Panc1 (cell line): ENCODE measurements around the gene MPPE1. TPM values are rescaled to one million over a fixed set of nuclear protein-coding genes. Genes with fewer than 3 reads are reported as not detected.

Experiments
- ATAC-seq: fragments of 200-7000 bp; cut with Tn5 transposase; 2 replicates; pipeline ENCODE4 v1.9.1; 2020; ENCODE audit warnings: mild to moderate bottlenecking, moderate library complexity
- BruUV-seq: library from RNA; stranded (reverse); fragments of 400-500 nt; replicated peaks from 2 replicates; lab custom pipeline; 2021; lab: Mats Ljungman, UMichigan
- CTCF ChIA-PET: fragments of 300-600 bp; sonication (Branson Sonifier 250); formaldehyde crosslinking; loops from one replicate; lab custom pipeline; 2022; ENCODE audit warnings: antibody characterized with exemption; lab: Charles Lee
- POLR2A ChIA-PET: fragments of 300-600 bp; sonication (Branson Sonifier 250); formaldehyde crosslinking; loops from one replicate; lab custom pipeline; 2022; ENCODE audit warnings: antibody characterized with exemption; lab: Charles Lee
- DNase-seq: peaks from one replicate; pipeline ENCODE4 v3.0.0-alpha.2; 2010; ENCODE audit warnings: low read depth, low spot score
- H3K27ac ChIP-seq: 2 replicates; pipeline ENCODE4 v1.5.1; 2011; ENCODE audit warnings: mild to moderate bottlenecking, low read length, inconsistent platforms
- H3K27me3 ChIP-seq: fragments of 200-500 bp; sonication (Bioruptor generic); 2 replicates; pipeline ENCODE4 v1.6.0; 2014; ENCODE audit warnings: low read length, inconsistent platforms; ENCODE audit not compliant: control insufficient read depth, insufficient read depth
- H3K36me3 ChIP-seq: fragments of 200-500 bp; sonication (Bioruptor generic); 2 replicates; pipeline ENCODE4 v1.5.1; 2014; ENCODE audit warnings: inconsistent platforms, mild to moderate bottlenecking, low read length, moderate library complexity; ENCODE audit not compliant: control insufficient read depth, insufficient read depth
- H3K4me1 ChIP-seq: 2 replicates; pipeline ENCODE4 v1.5.1; 2011; ENCODE audit warnings: inconsistent platforms, mild to moderate bottlenecking, low read length, moderate library complexity; ENCODE audit not compliant: control insufficient read depth, insufficient read depth
- H3K4me3 ChIP-seq, 2 experiments: 2 replicates each; pipeline ENCODE4 v1.5.1; 2011 to 2012; ENCODE audit warnings: low read depth in 2 of 2, low read length in 2 of 2, mild to moderate bottlenecking in 2 of 2, inconsistent platforms in 1 of 2, moderate library complexity in 1 of 2
- H3K9me3 ChIP-seq: fragments of 200-500 bp; sonication (Bioruptor generic); 2 replicates; pipeline ENCODE4 v1.5.1; 2014; ENCODE audit warnings: low read depth, mild to moderate bottlenecking, inconsistent platforms, low read length, moderate library complexity; ENCODE audit not compliant: control insufficient read depth, insufficient read depth
- POLR2AphosphoS5 ChIP-seq: IDR thresholded peaks from 2 replicates; pipeline ENCODE4 v1.6.1; 2012; ENCODE audit warnings: mild to moderate bottlenecking, low read depth, low read length, moderate library complexity
- SIN3A ChIP-seq: IDR thresholded peaks from 2 replicates; pipeline ENCODE4 v1.6.1; 2012; ENCODE audit warnings: low read depth, mild to moderate bottlenecking, low read length, moderate library complexity, borderline replicate concordance; ENCODE audit not compliant: insufficient read depth
- TCF7L2 ChIP-seq: IDR thresholded peaks from 2 replicates; pipeline ENCODE4 v1.6.1; 2011; ENCODE audit warnings: mild to moderate bottlenecking, low read depth, low read length, inconsistent platforms
- in situ Hi-C: cut with HindIII; loops from 2 replicates; pipeline ENCODE4 v1.10.0; 2016; ENCODE audit warnings: low sequenced_read_pairs, low pct_unique_long_range_greater_than_20kb
- intact Hi-C: fragments of 100-400 bp; cut with micrococcal nuclease; formaldehyde crosslinking; loops from one replicate; pipeline ENCODE4 v1.10.0; 2022; ENCODE audit not compliant: unreplicated experiment
- total RNA-seq: library from RNA; stranded (reverse); gene quantifications from one replicate; pipeline ENCODE4 v1.2.1, GENCODE V29; 2021; ENCODE audit not compliant: unreplicated experiment
- TF ChIP-seq, protein P1 (sequence below), 2 experiments: IDR thresholded peaks; 2 replicates each; pipeline ENCODE4 v1.6.1; 2011 to 2012; ENCODE audit warnings: low read depth in 2 of 2, control low read depth in 1 of 2, low read length in 1 of 2, mild to moderate bottlenecking in 1 of 2, moderate library complexity in 1 of 2; ENCODE audit not compliant: insufficient read depth in 1 of 2
- TF ChIP-seq, protein P2 (sequence below): fragments of 450-650 bp; IDR thresholded peaks from 2 replicates; pipeline ENCODE4 v1.5.1; 2017; ENCODE audit warnings: mild to moderate bottlenecking

MPPE1 gene
- total RNA-seq, 1 experiment from 2014 or later: 37.1 TPM

GRCh38 chr18:11927497-11927896 is 19.4 kb upstream of the MPPE1 start:
- in situ Hi-C loops: no loop called here
- TF ChIP-seq, protein P1, sequence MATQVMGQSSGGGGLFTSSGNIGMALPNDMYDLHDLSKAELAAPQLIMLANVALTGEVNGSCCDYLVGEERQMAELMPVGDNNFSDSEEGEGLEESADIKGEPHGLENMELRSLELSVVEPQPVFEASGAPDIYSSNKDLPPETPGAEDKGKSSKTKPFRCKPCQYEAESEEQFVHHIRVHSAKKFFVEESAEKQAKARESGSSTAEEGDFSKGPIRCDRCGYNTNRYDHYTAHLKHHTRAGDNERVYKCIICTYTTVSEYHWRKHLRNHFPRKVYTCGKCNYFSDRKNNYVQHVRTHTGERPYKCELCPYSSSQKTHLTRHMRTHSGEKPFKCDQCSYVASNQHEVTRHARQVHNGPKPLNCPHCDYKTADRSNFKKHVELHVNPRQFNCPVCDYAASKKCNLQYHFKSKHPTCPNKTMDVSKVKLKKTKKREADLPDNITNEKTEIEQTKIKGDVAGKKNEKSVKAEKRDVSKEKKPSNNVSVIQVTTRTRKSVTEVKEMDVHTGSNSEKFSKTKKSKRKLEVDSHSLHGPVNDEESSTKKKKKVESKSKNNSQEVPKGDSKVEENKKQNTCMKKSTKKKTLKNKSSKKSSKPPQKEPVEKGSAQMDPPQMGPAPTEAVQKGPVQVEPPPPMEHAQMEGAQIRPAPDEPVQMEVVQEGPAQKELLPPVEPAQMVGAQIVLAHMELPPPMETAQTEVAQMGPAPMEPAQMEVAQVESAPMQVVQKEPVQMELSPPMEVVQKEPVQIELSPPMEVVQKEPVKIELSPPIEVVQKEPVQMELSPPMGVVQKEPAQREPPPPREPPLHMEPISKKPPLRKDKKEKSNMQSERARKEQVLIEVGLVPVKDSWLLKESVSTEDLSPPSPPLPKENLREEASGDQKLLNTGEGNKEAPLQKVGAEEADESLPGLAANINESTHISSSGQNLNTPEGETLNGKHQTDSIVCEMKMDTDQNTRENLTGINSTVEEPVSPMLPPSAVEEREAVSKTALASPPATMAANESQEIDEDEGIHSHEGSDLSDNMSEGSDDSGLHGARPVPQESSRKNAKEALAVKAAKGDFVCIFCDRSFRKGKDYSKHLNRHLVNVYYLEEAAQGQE (IDR thresholded peaks at IDR 0.05; ENCODE audit: insufficient read depth in 1 of 2, low read depth in 2 of 2, low read length in 1 of 2): no peak
- TF ChIP-seq TCF7L2: no peak
- TF ChIP-seq POLR2AphosphoS5: no peak
- TF ChIP-seq, protein P2, sequence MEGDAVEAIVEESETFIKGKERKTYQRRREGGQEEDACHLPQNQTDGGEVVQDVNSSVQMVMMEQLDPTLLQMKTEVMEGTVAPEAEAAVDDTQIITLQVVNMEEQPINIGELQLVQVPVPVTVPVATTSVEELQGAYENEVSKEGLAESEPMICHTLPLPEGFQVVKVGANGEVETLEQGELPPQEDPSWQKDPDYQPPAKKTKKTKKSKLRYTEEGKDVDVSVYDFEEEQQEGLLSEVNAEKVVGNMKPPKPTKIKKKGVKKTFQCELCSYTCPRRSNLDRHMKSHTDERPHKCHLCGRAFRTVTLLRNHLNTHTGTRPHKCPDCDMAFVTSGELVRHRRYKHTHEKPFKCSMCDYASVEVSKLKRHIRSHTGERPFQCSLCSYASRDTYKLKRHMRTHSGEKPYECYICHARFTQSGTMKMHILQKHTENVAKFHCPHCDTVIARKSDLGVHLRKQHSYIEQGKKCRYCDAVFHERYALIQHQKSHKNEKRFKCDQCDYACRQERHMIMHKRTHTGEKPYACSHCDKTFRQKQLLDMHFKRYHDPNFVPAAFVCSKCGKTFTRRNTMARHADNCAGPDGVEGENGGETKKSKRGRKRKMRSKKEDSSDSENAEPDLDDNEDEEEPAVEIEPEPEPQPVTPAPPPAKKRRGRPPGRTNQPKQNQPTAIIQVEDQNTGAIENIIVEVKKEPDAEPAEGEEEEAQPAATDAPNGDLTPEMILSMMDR: no peak
- TF ChIP-seq SIN3A: no peak
- Histone ChIP-seq H3K9me3 (no peaks in the 10 kb centered on the region), H3K36me3 (no peaks in the 10 kb centered on the region), H3K4me1 (no peaks in the 10 kb centered on the region), H3K27ac (no peak overlapping the region), H3K27me3 (no peaks in the 10 kb centered on the region), H3K4me3 (no peak overlapping the region)
- ATAC-seq (no peak), DNase-seq (no peak)
- CTCF ChIA-PET: interaction anchor here (0.6 to 0.7 kb wide), 2 partner anchors 10 to 232 kb away, joined by 3 read pairs; no protein-coding TSS in a partner anchor
- POLR2A ChIA-PET: no interaction called here
- BruUV-seq: no TSS peak
- intact Hi-C loops: no loop called here

DNA sequence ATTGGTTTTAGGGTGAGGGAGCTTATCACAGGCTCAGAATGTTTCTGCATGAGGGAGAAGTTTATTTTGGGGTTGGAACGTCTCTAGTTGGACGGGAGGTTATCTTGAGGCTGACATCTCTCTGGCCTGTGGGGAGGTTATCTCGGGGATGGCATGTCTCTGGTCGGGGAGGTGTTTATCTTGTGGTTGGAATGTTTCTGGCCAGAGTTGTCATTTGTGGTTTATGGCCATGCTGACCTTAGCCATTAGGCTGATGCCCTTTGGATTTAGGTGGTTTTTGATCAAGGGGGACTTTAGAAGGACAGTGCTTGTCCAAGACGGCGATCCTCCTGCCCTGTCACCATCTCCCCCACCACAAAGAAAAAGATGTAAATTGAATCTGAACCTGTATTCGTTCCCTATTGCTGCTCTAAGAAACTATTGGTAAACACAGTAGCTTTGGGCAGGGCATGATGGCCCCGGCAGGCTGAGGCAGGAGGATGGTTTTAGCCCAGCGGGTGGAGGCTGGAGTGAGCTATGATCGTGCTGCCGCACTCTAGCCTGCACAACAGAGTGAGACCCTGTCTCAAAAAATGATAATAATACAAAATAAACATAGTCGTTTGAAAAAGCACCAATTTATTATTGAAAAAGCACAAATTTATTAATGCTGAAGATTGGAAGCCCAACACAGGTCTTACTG is 17.8 kb upstream of the MPPE1 start:
- POLR2A ChIA-PET: no interaction called here
- Histone ChIP-seq H3K27ac (no peak overlapping the region), H3K27me3 (no peaks in the 10 kb centered on the region), H3K36me3 (no peaks in the 10 kb centered on the region), H3K4me3 (no peak overlapping the region), H3K9me3 (no peaks in the 10 kb centered on the region), H3K4me1 (no peaks in the 10 kb centered on the region)
- CTCF ChIA-PET: no interaction called here
- no peak for DNase-seq
- BruUV-seq: no TSS peak
- ATAC-seq: no peak
- TF ChIP-seq POLR2AphosphoS5 (no peak), SIN3A (no peak), TCF7L2 (no peak)
- TF ChIP-seq, protein P1 (IDR thresholded peaks at IDR 0.05; ENCODE audit: insufficient read depth in 1 of 2, low read depth in 2 of 2, low read length in 1 of 2): no peak
- TF ChIP-seq, protein P2: no peak
- in situ Hi-C loops (no loop called here), intact Hi-C loops (no loop called here)
